LNCaP clone FGC (cell line): ENCODE data around the gene KCTD11.

Experiments used
- DNase-seq: peaks from one replicate; pipeline ENCODE4 v3.0.0-alpha.2; 2011; ENCODE audit warnings: low read depth
- H3K4me3 ChIP-seq: 2 replicates; pipeline ENCODE4 v1.5.1; 2011; ENCODE audit warnings: mild to moderate bottlenecking, low read depth, low read length, control low read depth
- CTCF ChIP-seq: IDR thresholded peaks from 2 replicates; pipeline ENCODE4 v1.5.1; 2012; ENCODE audit warnings: mild to moderate bottlenecking; ENCODE audit not compliant: control insufficient read depth, insufficient read depth; ENCODE audit errors: extremely low read depth

Gene KCTD11

GRCh38 chr17:7315570-7316235, 36.3 kb upstream of the KCTD11 start:
- peak overlapping the region; percentile 86 for H3K4me3 ChIP-seq
- DNase-seq = no peak
- TF ChIP-seq CTCF = no peak

- no peak for TF ChIP-seq CTCF
- DNase-seq = no peak
- H3K4me3 ChIP-seq = no peak overlapping the region
Observed at GRCh38 chr17:7317161-7317803, 34.7 kb upstream of the KCTD11 start.

DNA sequence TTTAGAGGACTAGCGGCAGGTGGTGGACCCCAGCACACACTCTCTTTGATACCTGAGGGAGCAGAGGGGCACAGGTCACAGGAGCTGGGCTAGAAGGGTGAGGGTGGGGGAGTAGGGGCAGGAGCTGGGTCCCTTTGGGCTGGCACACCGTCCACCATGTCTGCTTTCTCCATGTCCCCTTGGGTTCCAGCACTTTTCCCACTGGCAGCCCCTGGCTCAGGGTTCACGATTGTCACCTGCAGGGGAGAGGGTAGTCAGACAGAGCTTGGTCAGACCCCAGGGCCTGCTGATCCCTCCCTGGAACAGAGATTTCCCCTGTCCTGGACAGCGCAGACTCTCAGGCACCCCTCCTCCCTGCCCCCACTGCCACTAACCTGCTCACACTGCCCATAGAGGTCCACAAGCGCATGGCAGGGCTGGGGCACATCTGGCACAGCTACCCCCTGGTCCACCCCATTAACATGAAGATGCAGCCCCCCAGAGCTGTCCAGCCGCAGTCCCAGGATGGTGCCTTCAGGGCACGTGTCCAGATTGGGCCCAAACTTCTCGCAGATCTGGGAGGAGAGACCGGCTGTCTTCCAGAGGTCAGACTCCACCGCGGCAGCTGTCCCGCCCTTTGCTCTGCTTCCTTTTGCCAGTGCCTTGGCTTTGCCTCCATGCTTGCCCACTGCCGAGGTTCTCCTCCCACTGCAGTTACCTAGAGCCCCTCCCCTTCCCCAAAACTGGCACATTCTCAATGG, 33.7 kb upstream of the KCTD11 start:
- DNase-seq = no peak
- no peak for TF ChIP-seq CTCF

DNA sequence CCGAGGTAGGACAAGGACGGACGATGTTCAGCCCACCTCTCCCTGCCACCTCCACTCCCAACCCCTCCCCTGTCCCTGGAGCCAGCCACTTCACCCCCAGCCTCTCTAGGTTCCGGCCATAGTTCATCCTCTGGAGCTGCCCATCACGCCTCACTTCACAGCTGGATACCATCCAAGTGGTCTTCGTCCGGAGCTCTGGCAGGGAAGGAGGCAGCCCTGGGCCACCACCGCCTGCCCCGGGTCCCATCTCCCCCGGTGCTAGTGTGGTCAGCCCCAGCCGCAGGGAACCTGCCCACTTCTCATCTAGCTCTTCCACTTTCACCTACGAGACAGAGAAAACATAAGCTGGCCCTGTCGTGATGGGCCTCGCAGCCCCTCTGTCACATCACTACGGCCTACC, 30.5 kb upstream of the KCTD11 start:
- H3K4me3 ChIP-seq = no peak overlapping the region
- TF ChIP-seq CTCF = no peak
- DNase-seq = no peak

More for the DNA sequence above, 33.7 kb upstream of the KCTD11 start:
- no peak overlapping the region for H3K4me3 ChIP-seq

DNA sequence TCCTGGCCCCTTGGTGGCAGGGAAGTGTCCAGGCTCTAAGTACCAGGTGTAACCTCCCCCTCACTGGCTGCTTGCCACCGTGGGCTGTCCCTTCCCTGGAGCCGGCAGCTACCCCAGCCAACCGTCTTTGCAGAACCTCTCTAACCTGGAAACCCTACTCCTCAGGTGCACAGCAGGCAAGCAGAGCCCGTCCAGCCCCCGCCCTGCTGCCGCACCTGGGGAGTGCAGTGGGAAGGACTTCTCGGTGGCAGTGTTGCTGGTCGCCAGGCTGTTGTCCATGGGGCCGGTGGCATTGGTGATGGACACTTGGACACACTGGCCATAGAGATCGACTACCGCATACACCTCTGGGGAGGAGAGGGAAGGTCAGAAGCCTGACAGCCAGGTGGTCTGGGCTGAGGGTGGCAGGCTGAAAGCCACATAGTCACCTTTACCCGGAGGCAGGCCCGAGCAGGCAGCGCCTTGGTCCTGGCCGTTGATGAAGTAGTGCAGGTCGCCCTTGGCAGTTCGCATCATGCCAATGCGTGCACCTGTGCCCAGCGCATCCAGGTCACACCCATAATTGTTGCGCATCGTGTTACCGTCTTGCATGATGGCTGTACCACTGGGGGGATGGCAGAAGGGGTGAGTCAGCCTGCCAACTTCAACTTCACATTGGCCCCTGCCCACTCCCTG, 29.3 kb upstream of the KCTD11 start:
- no peak for TF ChIP-seq CTCF
- DNase-seq = no peak
- no peak overlapping the region for H3K4me3 ChIP-seq

GRCh38 chr17:7323731-7324437, 28.1 kb upstream of the KCTD11 start:
- peak; percentile 65 for TF ChIP-seq CTCF
- no peak for DNase-seq
- H3K4me3 ChIP-seq = no peak overlapping the region
